ENCODE results near the gene CHRNE. TPM values are rescaled to one million over a fixed set of nuclear protein-coding genes. Genes with fewer than 3 reads are reported as not detected.

The CHRNE gene
- polyA plus RNA-seq, 2 of the 4 experiments (the other 2 are of a cell fraction): 0.10 to 0.13 TPM

DNA sequence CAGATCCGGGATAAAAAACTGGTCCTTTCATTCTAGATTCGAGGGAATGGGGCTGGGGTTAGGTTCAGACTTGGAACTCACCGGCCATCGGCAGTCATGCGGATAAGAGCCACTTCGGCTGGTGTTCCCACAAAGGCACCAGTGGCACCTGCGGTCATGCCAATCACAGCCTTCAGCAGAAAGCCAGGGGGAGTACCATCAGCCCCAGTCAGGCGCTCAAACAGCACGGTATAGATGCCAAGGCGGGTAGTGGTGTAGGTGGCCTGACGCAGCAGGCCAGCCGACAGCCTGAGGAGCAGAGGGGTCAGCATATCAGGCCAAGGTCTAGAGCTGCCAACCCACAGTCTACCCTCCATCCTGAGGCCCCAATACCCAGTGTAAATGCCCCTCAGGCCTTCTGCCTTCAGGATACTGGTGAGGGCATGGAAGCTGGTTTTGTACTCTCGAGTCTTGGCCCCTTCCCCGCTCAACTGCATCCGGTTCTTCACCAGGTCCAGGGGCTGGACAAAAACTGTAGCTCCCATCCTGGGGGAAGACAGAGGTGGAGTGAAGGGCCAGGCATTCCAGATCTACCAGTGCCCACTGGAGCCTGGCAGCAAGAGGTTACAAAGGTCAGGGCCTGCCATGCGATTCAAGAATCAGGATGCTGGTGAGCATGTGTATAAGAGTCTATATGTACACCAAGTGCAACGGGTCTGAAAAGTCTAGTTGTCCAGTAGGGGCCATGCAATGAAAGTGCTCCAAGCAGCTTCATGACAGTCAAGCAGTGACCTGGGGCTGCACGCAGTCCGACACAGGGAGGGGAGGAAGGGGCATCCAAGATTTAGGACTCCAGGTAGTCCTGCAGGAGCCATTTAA is 36.0 kb upstream of the CHRNE start:
- ATAC-seq: no peak
- H3K9me3 ChIP-seq: no peaks in the 10 kb centered on the region

DNA sequence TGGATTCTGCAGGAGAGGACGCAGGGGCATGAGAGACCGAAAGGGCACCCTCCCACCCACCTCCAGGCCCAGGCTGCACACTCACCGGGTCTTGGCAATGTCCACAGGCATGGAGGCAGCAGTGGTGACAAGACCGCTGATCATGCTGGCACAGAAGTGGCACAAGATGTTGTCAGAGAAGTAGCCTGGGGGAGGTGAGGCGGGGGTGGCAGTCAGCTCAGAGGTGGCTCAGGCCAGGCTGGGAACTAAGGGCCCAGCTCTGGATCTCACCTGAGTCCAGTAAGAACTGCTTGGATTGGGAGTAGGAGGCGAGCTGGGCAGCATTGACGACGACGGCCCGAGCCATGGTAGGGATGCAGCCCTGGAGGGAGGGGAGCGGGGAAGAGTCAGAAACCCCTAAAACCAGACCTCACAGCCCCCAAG is 35.2 kb upstream of the CHRNE start:
- no peak for DNase-seq (ENCODE audit: low read depth in 1 of 2, low spot score in 1 of 2)
- POLR2A ChIA-PET: interaction anchor here (2.9 kb wide), 1 partner anchor 29 kb away, joined by 17 read pairs; no protein-coding TSS in a partner anchor
- CTCF ChIA-PET: interaction anchor here (2.6 to 3.5 kb wide), 3 partner anchors 14 to 43 kb away, joined by 13 to 14 read pairs (median 14); no protein-coding TSS in a partner anchor
- H3K9me3 ChIP-seq: no peaks in the 10 kb centered on the region
- FAIRE-seq: no peak
- H3K4me3 ChIP-seq: no peak overlapping the region
- ATAC-seq: no peak
- peaks cover 30% of the 10 kb centered on the region for H3K4me1 ChIP-seq
- peak overlapping the region; percentile 94; the same call in 2 of the 3 replicates for H3K4me2 ChIP-seq
- WGBS (ENCODE audit: missing lambda C conversion rate): 94% methylated on average over 11 of the region's 11 CpGs
- peak overlapping the region in 1 of 2 experiments; percentile 89; a peak in 2 of 6 replicates for H3K27ac ChIP-seq
- TF ChIP-seq, protein P1, sequence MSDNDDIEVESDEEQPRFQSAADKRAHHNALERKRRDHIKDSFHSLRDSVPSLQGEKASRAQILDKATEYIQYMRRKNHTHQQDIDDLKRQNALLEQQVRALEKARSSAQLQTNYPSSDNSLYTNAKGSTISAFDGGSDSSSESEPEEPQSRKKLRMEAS (IDR thresholded peaks at IDR 0.05): no peak
- no peak for TF ChIP-seq FOXS1 (CRISPR knock-in tag; IDR thresholded peaks at IDR 0.05)
- TF ChIP-seq EHMT2 (IDR thresholded peaks at IDR 0.05; ENCODE audit: low read depth): no peak
- TF ChIP-seq JUN (IDR thresholded peaks at IDR 0.05): no peak
- TF ChIP-seq HEYL (CRISPR knock-in tag; IDR thresholded peaks at IDR 0.05): no peak
- TF ChIP-seq RARB (CRISPR knock-in tag; IDR thresholded peaks at IDR 0.05): no peak
- TF ChIP-seq, protein P2, sequence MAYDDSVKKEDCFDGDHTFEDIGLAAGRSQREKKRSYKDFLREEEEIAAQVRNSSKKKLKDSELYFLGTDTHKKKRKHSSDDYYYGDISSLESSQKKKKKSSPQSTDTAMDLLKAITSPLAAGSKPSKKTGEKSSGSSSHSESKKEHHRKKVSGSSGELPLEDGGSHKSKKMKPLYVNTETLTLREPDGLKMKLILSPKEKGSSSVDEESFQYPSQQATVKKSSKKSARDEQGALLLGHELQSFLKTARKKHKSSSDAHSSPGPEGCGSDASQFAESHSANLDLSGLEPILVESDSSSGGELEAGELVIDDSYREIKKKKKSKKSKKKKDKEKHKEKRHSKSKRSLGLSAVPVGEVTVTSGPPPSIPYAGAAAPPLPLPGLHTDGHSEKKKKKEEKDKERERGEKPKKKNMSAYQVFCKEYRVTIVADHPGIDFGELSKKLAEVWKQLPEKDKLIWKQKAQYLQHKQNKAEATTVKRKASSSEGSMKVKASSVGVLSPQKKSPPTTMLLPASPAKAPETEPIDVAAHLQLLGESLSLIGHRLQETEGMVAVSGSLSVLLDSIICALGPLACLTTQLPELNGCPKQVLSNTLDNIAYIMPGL (CRISPR knock-in tag; IDR thresholded peaks at IDR 0.05; ENCODE audit: borderline replicate concordance): no peak
- TF ChIP-seq HOXB5 (CRISPR knock-in tag; IDR thresholded peaks at IDR 0.05): no peak
- TF ChIP-seq CBX8 (IDR thresholded peaks at IDR 0.05): no peak
- TF ChIP-seq, protein P3, sequence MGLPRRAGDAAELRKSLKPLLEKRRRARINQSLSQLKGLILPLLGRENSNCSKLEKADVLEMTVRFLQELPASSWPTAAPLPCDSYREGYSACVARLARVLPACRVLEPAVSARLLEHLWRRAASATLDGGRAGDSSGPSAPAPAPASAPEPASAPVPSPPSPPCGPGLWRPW (IDR thresholded peaks at IDR 0.05): no peak
- TF ChIP-seq EHF (CRISPR knock-in tag; IDR thresholded peaks at IDR 0.05): no peak
- no peak for TF ChIP-seq HOXB13 (CRISPR knock-in tag; IDR thresholded peaks at IDR 0.05; ENCODE audit: low read depth)
- no peak for TF ChIP-seq RNF2 (IDR thresholded peaks at IDR 0.05; ENCODE audit: borderline replicate concordance, low read depth)

More for the DNA sequence above, 36.0 kb upstream of the CHRNE start:
- peaks cover 38% of the 10 kb centered on the region for H3K4me1 ChIP-seq
- TF ChIP-seq EP300 (IDR thresholded peaks at IDR 0.05): no peak
- TF ChIP-seq TFCP2L1 (CRISPR knock-in tag; IDR thresholded peaks at IDR 0.05): no peak
- TF ChIP-seq MAFK (IDR thresholded peaks at IDR 0.05; ENCODE audit: partially characterized antibody): no peak
- TF ChIP-seq, protein P4, sequence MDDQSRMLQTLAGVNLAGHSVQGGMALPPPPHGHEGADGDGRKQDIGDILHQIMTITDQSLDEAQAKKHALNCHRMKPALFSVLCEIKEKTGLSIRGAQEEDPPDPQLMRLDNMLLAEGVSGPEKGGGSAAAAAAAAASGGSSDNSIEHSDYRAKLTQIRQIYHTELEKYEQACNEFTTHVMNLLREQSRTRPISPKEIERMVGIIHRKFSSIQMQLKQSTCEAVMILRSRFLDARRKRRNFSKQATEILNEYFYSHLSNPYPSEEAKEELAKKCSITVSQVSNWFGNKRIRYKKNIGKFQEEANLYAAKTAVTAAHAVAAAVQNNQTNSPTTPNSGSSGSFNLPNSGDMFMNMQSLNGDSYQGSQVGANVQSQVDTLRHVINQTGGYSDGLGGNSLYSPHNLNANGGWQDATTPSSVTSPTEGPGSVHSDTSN (IDR thresholded peaks at IDR 0.05): no peak
- TF ChIP-seq, protein P5, sequence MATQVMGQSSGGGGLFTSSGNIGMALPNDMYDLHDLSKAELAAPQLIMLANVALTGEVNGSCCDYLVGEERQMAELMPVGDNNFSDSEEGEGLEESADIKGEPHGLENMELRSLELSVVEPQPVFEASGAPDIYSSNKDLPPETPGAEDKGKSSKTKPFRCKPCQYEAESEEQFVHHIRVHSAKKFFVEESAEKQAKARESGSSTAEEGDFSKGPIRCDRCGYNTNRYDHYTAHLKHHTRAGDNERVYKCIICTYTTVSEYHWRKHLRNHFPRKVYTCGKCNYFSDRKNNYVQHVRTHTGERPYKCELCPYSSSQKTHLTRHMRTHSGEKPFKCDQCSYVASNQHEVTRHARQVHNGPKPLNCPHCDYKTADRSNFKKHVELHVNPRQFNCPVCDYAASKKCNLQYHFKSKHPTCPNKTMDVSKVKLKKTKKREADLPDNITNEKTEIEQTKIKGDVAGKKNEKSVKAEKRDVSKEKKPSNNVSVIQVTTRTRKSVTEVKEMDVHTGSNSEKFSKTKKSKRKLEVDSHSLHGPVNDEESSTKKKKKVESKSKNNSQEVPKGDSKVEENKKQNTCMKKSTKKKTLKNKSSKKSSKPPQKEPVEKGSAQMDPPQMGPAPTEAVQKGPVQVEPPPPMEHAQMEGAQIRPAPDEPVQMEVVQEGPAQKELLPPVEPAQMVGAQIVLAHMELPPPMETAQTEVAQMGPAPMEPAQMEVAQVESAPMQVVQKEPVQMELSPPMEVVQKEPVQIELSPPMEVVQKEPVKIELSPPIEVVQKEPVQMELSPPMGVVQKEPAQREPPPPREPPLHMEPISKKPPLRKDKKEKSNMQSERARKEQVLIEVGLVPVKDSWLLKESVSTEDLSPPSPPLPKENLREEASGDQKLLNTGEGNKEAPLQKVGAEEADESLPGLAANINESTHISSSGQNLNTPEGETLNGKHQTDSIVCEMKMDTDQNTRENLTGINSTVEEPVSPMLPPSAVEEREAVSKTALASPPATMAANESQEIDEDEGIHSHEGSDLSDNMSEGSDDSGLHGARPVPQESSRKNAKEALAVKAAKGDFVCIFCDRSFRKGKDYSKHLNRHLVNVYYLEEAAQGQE (IDR thresholded peaks at IDR 0.05): no peak
- TF ChIP-seq JUNB (IDR thresholded peaks at IDR 0.05): no peak
- TF ChIP-seq RNF2 (IDR thresholded peaks at IDR 0.05; ENCODE audit: borderline replicate concordance, low read depth): no peak
- no peak for TF ChIP-seq FOSL2 (IDR thresholded peaks at IDR 0.05)
- no peak for TF ChIP-seq FOSL2 (CRISPR knock-in tag; IDR thresholded peaks at IDR 0.05)
- no peak for TF ChIP-seq HOXB13 (CRISPR knock-in tag; IDR thresholded peaks at IDR 0.05; ENCODE audit: low read depth)
- no peak for TF ChIP-seq NPAS2 (CRISPR knock-in tag; IDR thresholded peaks at IDR 0.05; ENCODE audit: borderline replicate concordance)
- TF ChIP-seq KDM1A (IDR thresholded peaks at IDR 0.05; ENCODE audit: low read depth): no peak
- TF ChIP-seq HOXB5 (CRISPR knock-in tag; IDR thresholded peaks at IDR 0.05): no peak
- no peak for TF ChIP-seq JUN (IDR thresholded peaks at IDR 0.05)
- TF ChIP-seq CHD4 (IDR thresholded peaks at IDR 0.05; ENCODE audit: borderline replicate concordance): no peak
- TF ChIP-seq, protein P6, sequence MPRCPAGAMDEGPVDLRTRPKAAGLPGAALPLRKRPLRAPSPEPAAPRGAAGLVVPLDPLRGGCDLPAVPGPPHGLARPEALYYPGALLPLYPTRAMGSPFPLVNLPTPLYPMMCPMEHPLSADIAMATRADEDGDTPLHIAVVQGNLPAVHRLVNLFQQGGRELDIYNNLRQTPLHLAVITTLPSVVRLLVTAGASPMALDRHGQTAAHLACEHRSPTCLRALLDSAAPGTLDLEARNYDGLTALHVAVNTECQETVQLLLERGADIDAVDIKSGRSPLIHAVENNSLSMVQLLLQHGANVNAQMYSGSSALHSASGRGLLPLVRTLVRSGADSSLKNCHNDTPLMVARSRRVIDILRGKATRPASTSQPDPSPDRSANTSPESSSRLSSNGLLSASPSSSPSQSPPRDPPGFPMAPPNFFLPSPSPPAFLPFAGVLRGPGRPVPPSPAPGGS (IDR thresholded peaks at IDR 0.05): no peak
- TF ChIP-seq, protein P7, sequence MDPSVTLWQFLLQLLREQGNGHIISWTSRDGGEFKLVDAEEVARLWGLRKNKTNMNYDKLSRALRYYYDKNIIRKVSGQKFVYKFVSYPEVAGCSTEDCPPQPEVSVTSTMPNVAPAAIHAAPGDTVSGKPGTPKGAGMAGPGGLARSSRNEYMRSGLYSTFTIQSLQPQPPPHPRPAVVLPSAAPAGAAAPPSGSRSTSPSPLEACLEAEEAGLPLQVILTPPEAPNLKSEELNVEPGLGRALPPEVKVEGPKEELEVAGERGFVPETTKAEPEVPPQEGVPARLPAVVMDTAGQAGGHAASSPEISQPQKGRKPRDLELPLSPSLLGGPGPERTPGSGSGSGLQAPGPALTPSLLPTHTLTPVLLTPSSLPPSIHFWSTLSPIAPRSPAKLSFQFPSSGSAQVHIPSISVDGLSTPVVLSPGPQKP (IDR thresholded peaks at IDR 0.05; ENCODE audit: low read depth, low read length): no peak
- no peak for FAIRE-seq
- peak overlapping the region; percentile 85 for H3K4me3 ChIP-seq
- CTCF ChIA-PET: interaction anchor here (0.5 to 3.5 kb wide), 16 partner anchors 10 to 149 kb away, joined by 3 to 33 read pairs (median 6); partner anchors contain the start of genes CAMTA2, CHRNE and SPAG7
- 69% methylated on average over 19 of the region's 19 CpGs for WGBS (ENCODE audit: missing lambda C conversion rate)
- H3K27ac ChIP-seq: peak overlapping the region; percentile 89 to 93
- peak overlapping the region; percentile 94 for H3K4me2 ChIP-seq
- no peak for DNase-seq (ENCODE audit: low read depth in 1 of 2, low spot score in 1 of 2)
- POLR2A ChIA-PET: interaction anchor here (1.0 to 3.2 kb wide), 9 partner anchors 11 to 207 kb away, joined by 3 to 83 read pairs (median 6); partner anchors contain the start of genes ENO3, PFN1 and SPAG7
